Measurements from ENCODE around the gene GRIA3.
"Not testable (repeated sequence)": the region's sequence is repeated elsewhere in the genome, so short reads cannot be mapped to it uniquely, and the experiment has no call there.

Gene GRIA3

GRCh38 chrX:123475068-123475724 lies 291.1 kb downstream of the GRIA3 start:
- DNase-seq = no peak

- DNase-seq = no peak
These were observed 292.6 kb downstream of the GRIA3 start for GRCh38 chrX:123476611-123477219.

DNA sequence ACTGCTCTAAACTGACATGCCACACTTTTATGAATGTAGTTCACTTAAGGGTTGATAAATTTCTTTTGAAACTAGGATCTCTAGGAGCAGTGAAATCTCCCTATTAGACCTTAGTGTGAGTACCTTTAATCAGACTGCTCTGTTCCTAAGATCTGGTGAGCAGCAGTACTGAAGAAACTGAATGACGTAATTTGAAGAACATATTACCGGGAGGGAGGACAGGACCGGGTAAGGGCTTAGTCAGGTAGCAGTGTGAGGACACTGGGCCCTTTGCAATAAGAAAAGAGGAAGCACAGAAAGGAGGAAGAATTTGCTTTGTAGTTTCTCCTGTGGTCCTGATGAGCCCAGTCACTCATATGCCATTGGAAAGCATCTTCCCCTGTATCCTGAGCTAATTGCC lies 293.6 kb downstream of the GRIA3 start:
- DNase-seq = no peak

DNA sequence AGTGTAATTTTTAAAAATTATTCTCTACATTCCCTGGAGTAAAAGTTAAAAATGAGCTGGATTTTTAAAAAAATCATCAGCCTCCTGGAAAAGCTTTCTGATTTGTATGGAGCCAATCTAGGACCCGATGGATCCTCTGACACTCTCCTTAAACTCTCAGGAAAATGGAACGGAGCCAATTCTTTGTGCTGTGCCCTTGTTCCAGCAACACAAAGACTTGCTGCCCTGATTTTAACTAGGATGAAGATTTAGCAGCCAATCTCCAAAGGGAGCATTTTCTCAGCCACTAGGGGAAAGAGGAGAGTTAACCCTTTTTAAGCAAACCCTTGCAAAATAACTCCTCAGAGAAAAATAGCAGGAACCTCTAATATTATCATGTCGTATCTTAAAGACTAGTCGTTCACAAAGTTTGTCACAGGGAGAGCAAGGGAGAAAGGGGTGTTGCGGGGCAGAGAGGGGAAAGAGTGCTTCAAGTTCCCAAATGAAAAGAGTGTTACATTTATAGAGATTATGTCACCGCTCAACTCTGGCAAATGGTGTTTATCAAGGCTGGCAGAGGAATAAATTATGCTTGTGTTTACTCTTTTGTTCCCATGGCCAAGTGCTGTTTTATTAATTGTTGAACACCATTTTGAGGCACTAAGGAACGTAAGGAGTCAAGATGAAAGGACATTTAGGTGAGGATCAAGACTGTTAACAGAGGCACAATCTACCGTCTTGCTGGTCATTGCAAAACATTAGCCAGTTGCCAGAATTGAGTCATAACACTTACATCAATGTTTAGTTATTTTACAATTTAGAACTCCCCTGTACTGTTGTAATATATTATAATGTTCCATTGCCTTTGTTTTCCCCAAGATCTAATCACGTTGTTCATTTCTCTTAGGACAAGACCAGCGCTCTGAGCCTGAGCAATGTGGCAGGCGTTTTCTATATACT lies 298.1 kb downstream of the GRIA3 start:
- DNase-seq = no peak

DNA sequence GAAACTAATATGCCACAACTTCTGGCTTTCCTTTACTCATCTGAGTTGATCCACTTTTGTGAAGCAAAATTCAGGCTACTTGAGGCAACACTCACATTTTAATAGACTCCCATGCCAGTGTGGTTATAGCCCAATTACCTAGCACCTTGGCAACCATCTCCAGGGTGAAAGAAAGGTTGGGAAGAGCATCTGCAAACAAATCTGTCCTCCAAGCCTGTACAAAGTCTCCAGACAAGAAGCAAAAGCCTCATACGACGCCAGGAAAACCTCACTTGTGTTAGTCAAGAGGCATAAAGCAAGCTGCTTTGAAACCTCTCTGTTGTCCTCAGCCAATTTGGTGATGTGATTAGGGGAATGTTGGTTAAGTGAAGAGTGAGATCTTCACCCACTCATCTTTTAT lies 302.2 kb downstream of the GRIA3 start:
- no peak for DNase-seq

DNA sequence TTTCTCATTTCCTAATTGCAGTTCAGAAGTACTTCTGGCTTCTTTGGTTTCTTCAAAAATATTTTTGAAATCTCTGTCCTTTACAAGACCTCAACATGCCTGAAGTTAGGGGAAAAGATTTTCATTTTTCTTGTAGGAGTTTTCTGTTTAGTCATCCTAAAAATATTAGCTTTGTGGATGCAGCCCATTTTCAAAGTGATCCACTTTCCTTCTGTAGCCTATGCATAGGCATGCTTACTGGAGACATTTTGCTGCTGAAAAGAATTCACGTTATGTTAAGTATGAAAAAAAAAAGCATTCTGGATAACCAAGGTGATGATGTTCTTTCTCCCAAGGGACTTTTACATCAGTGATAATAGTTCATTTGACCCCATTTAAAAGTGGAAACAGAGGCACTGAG lies 303.2 kb downstream of the GRIA3 start:
- DNase-seq = no peak

- no peak for DNase-seq
These were observed 303.6 kb downstream of the GRIA3 start for GRCh38 chrX:123487669-123488068.

DNA sequence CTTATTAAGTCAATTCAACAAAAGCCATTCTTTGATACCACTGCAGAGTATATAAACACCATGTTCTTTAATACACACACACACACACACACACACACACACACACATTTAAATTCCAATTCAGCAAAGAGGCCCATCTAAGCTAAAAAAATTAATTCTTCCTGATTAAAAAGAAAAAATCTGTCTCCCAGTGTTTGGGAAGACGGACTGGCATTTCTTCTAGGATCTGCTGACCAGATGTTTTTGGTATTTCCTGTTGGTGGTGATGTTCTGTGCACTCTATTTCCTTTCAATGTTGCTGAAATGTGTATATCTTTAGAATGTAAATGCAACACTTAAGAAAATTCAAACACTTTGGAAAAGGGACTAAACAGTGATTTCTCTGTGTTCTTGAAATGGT lies 304.9 kb downstream of the GRIA3 start:
- DNase-seq = no peak

DNA sequence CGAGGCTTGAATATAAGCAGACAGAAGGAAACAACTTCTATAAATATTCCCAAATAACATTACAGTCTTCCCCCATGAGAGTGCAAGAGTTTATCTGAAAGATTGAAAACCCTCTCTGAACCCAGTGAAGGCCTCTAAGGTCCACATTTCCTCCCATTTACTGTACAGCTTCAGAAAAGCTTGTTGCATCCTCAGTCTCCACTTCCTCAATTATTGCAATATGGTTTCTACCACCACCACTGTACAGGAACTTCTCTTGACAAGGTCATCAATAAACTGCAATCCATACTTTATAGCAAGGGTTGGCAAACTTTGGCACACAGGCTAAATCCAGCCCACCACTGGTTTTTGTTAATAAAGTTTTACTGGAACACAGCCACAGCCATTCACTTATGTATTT lies 309.8 kb downstream of the GRIA3 start:
- no peak for DNase-seq

DNA sequence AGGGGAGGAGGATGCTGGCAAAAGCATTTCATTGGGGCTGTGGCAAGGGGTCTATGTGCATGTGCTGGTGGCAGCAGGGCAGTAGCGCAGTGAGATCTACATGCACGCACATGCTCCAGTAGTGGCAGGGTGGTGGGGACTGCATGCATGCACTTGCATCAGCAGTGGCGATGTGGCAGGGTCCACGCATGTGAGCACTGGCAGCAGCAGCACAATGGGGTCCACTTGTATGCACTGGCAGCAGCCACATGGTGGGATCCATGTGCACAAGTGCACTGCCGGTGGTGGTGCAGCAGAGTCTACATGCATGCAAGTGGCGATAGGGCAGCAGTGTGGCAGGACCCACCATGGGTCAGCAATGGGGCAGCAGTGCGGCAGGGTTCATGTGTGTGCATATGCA lies 315.7 kb downstream of the GRIA3 start:
- DNase-seq = no peak

DNA sequence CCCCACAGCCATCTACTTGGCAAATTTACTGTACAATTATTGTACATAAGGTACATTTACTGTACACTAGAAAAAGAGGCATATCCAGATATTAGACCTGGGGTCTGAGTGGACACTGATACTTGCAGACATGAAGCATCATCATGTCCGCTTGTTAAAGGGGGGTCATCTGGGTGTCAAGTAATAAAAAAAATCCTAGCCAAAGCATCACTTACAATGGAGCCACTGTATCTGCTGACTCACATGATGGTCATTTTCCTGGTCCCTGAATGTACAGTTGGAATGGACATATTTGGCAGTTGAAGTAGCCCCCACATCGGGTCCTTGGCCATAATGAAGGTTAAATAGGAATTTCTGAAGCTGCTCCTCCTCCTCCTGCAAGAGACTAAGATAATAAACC lies 320.0 kb downstream of the GRIA3 start:
- no peak for DNase-seq

DNA sequence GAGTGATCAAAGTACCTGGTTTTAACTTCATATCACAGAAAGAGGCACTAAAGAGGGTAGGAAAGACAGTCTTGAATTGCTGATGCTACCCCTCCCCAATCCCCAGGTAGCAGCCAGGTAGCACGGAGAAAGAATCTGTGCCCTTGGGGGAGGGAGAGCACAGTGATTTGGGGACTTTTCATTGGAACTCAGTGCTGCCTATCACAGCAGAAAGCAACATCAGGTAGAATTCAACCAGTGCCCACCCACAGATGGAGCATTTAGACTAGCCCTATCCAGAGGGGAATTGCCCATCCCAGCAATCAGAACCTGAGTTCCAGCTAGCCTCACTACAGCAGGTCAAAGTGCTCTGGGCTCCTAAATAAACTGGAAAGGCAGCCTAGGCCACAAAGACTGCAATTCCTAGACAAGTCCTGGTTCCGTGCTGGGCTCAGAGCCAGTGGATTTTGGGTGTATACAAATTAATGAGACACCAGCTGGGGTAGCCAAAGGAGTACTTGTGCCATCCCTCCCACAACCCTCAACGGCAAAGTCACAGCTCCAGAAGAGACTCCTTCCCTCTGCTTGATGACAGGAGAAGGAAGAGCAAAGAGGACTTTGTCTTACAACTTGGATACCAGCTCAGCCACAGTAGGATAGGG lies 320.7 kb downstream of the GRIA3 start:
- no peak for DNase-seq

GRCh38 chrX:123513585-123514278 lies 329.7 kb downstream of the GRIA3 start:
- DNase-seq = no peak

- not testable (repeated sequence) for DNase-seq
These were observed 330.2 kb downstream of the GRIA3 start for GRCh38 chrX:123514279-123514640.

- no peak for DNase-seq
These were observed 334.7 kb downstream of the GRIA3 start for GRCh38 chrX:123518791-123519190.

- DNase-seq = no peak
These were observed 341.1 kb downstream of the GRIA3 start for GRCh38 chrX:123525123-123525725.

- not testable (repeated sequence) for DNase-seq
These were observed 346.6 kb downstream of the GRIA3 start for GRCh38 chrX:123530726-123531125.

Data from SIG-M5 (cell line).